ENCODE measurements around the gene NAA40.
A peak's percentile ranks its signal among the peaks of the same experiment; 100 is the strongest.
"Not testable (repeated sequence)": the region's sequence is repeated elsewhere in the genome, so short reads cannot be mapped to it uniquely, and the experiment has no call there.

NAA40 gene

DNA sequence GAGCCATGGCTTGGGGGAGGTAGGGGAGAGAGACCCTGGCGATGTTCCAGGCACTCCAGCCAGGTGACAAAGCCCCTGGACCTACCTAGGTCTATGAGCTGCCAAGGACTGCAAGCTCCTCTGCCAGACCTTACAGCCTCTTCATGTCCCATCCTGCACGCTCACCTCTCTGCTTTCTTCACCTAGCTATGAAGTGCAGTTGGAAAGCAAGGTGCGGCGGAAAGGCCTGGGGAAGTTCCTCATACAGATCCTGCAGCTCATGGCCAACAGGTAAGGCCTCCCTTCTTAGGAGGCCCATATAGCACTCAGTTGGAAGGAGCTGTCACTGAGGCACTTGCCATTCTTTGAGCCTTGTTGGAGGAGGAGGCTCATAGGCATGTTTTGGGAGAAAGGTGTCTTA, 13.8 kb downstream of the NAA40 start:
- CTCF ChIA-PET: interaction anchor here (0.8 to 1.5 kb wide), 3 partner anchors 37 to 119 kb away, joined by 3 to 6 read pairs (median 3); no protein-coding TSS in a partner anchor
- POLR2A ChIA-PET: interaction anchor here (0.6 to 1.2 kb wide), 2 partner anchors 35 to 100 kb away, joined by 3 read pairs; no protein-coding TSS in a partner anchor
- TF ChIP-seq ZNF792 (tag by site-specific recombination; IDR thresholded peaks at IDR 0.05) (no peak), ZNF416 (tag by site-specific recombination; IDR thresholded peaks at IDR 0.05) (no peak), ZNF548 (tag by site-specific recombination; IDR thresholded peaks at IDR 0.05) (no peak)
- TF ChIP-seq, protein P1, sequence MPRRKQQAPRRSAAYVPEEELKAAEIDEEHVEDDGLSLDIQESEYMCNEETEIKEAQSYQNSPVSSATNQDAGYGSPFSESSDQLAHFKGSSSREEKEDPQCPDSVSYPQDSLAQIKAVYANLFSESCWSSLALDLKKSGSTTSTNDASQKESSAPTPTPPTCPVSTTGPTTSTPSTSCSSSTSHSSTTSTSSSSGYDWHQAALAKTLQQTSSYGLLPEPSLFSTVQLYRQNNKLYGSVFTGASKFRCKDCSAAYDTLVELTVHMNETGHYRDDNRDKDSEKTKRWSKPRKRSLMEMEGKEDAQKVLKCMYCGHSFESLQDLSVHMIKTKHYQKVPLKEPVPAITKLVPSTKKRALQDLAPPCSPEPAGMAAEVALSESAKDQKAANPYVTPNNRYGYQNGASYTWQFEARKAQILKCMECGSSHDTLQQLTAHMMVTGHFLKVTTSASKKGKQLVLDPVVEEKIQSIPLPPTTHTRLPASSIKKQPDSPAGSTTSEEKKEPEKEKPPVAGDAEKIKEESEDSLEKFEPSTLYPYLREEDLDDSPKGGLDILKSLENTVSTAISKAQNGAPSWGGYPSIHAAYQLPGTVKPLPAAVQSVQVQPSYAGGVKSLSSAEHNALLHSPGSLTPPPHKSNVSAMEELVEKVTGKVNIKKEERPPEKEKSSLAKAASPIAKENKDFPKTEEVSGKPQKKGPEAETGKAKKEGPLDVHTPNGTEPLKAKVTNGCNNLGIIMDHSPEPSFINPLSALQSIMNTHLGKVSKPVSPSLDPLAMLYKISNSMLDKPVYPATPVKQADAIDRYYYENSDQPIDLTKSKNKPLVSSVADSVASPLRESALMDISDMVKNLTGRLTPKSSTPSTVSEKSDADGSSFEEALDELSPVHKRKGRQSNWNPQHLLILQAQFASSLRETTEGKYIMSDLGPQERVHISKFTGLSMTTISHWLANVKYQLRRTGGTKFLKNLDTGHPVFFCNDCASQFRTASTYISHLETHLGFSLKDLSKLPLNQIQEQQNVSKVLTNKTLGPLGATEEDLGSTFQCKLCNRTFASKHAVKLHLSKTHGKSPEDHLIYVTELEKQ (tag by site-specific recombination; IDR thresholded peaks at IDR 0.05; ENCODE audit: borderline replicate concordance): no peak
- TF ChIP-seq, protein P2, sequence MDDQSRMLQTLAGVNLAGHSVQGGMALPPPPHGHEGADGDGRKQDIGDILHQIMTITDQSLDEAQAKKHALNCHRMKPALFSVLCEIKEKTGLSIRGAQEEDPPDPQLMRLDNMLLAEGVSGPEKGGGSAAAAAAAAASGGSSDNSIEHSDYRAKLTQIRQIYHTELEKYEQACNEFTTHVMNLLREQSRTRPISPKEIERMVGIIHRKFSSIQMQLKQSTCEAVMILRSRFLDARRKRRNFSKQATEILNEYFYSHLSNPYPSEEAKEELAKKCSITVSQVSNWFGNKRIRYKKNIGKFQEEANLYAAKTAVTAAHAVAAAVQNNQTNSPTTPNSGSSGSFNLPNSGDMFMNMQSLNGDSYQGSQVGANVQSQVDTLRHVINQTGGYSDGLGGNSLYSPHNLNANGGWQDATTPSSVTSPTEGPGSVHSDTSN (CRISPR knock-in tag; IDR thresholded peaks at IDR 0.05): no peak
- H3K36me3 ChIP-seq (ENCODE audit: control insufficient read depth in 2 of 2, insufficient read depth in 1 of 2, low read length in 2 of 2): peaks cover 4 to 85% of the 10 kb centered on the region in 2 experiments; a peak in 2 of 3 replicates
- H3K9me3 ChIP-seq (ENCODE audit: control insufficient read depth, insufficient read depth, low read depth, low read length): no peaks in the 10 kb centered on the region
- H3K27ac ChIP-seq (ENCODE audit: extremely low read depth, low read depth, low read length): no peak overlapping the region
- H3K4me3 ChIP-seq (ENCODE audit: low read depth, low read length): no peak overlapping the region
- no peaks in the 10 kb centered on the region for H3K4me1 ChIP-seq (ENCODE audit: control insufficient read depth, insufficient read depth, low read length)

DNA sequence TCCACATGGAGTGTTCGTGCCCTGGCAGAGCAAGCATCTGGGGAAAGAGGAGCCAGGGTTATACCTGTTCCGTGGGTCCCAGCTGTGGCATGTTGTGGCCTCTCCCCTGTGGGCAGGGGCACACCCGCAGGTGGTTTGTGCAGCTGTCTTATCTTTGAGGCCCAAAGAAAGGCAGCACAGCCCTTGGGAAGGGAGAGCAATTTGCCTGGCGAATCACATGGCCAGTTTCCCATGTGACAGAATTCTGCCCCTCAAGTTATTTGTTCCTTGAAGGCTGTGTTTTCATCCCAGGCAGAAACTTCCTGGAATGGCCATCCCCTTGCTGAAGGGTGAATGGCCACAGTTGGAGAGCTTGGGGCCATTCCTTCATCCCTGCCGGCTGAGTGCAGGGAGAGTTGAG, 19.2 kb downstream of the NAA40 start:
- ChIA-PET CTCF (interaction anchor here (0.6 to 1.7 kb wide), 3 partner anchors 14 to 161 kb away, joined by 3 read pairs; no protein-coding TSS in a partner anchor), POLR2A (no interaction called here)
- H3K27ac ChIP-seq (ENCODE audit: extremely low read depth, low read depth, low read length): no peak overlapping the region
- no peak overlapping the region for H3K4me3 ChIP-seq (ENCODE audit: low read depth, low read length)
- no peaks in the 10 kb centered on the region for H3K4me1 ChIP-seq (ENCODE audit: control insufficient read depth, insufficient read depth, low read length)
- peaks cover 2 to 48% of the 10 kb centered on the region in 2 experiments; a peak in 2 of 3 replicates for H3K36me3 ChIP-seq (ENCODE audit: control insufficient read depth in 2 of 2, insufficient read depth in 1 of 2, low read length in 2 of 2)
- no peaks in the 10 kb centered on the region for H3K9me3 ChIP-seq (ENCODE audit: control insufficient read depth, insufficient read depth, low read depth, low read length)
- no peak for TF ChIP-seq ZNF48 (tag by site-specific recombination; IDR thresholded peaks at IDR 0.05)

DNA sequence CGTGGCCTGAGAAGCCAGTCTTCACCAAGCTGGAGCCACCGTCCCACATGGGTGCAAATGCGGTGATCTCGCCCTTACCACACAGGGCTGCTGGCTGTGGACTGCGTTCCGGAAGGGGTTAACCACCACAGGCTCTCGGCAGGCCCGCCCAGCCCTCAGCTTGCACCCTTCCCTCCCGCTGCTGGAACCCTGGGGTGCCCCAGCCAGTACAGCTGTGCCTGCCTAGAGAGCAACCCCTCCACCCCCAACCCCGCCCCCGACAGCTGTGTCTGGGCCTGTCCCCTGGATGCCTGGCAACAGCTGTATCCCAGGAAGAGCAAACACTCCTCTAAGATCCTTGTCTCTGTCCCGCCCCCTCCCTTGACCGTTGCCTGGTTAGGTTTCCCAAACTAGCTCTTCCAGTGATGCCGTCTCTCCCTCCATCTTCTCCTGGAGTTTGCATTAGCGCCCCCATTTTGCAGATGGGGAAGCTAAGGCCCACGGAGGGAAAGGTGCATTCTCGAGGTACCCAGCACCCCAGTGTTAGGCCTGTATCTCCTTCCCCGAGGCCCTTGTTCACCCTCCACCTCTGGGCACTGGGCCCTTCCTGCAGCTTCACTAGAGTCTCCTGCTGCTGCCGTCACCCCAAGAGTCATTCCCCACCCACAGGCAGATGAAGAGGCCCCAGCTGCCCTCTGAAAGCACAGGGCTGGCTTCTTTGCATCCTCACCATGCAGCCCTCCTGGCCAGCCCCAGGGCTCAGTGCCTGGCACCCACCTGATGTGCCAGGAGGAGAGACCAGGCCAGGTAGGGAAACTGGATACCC, 23.0 kb downstream of the NAA40 start:
- Histone ChIP-seq H3K27ac (ENCODE audit: extremely low read depth, low read depth, low read length) (no peak overlapping the region), H3K4me1 (ENCODE audit: control insufficient read depth, insufficient read depth, low read length) (no peaks in the 10 kb centered on the region), H3K9me3 (ENCODE audit: control insufficient read depth, insufficient read depth, low read depth, low read length) (no peaks in the 10 kb centered on the region), H3K4me3 (ENCODE audit: low read depth, low read length) (no peak overlapping the region), H3K36me3 (ENCODE audit: control insufficient read depth in 2 of 2, insufficient read depth in 1 of 2, low read length in 2 of 2) (peaks cover 0 to 12% of the 10 kb centered on the region in 2 experiments; a peak in 1 of 3 replicates)
- POLR2A ChIA-PET: interaction anchor here (0.6 to 3.3 kb wide), 5 partner anchors 10 to 224 kb away, joined by 4 to 11 read pairs (median 7); partner anchors contain the start of genes COX8A, MARK2 and STIP1
- CTCF ChIA-PET: interaction anchor here (0.6 to 1.1 kb wide), 3 partner anchors 27 to 191 kb away, joined by 3 to 5 read pairs (median 5); partner anchors contain the start of gene MARK2
- TF ChIP-seq ZNF341 (tag by site-specific recombination; IDR thresholded peaks at IDR 0.05; ENCODE audit: low read depth): peak; percentile 81
- TF ChIP-seq ZNF10 (tag by site-specific recombination; IDR thresholded peaks at IDR 0.05): no peak
- peak; percentile 53; the same call in 1 of the 2 replicates for TF ChIP-seq ZIC2 (tag by site-specific recombination; IDR thresholded peaks at IDR 0.05)

DNA sequence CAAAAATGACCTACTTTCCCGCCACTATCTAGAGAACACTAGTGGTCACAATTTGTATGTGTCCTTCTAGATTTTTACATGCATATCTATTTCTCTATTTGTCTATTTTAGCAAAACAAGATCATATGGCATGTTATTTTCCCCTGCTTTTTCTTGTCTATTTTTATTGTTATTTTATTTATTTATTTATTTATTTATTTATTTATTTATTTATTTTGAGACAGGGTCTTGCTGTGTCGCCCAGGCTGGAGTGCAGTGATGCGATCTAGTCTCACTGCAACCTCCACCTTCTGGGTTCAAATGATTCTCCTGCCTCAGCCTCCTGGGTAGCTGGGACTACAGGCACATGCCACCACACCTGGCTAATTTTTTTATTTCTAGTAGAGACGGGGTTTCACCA, 25.1 kb downstream of the NAA40 start:
- H3K9me3 ChIP-seq (ENCODE audit: control insufficient read depth, insufficient read depth, low read depth, low read length); POLR2A ChIA-PET; H3K27ac ChIP-seq (ENCODE audit: extremely low read depth, low read depth, low read length); H3K4me1 ChIP-seq (ENCODE audit: control insufficient read depth, insufficient read depth, low read length); H3K4me3 ChIP-seq (ENCODE audit: low read depth, low read length); H3K36me3 ChIP-seq (ENCODE audit: control insufficient read depth in 2 of 2, insufficient read depth in 1 of 2, low read length in 2 of 2): not testable (repeated sequence)
- CTCF ChIA-PET: interaction anchor here (0.6 to 1.0 kb wide), 3 partner anchors 26 to 88 kb away, joined by 3 to 10 read pairs (median 3); no protein-coding TSS in a partner anchor
- TF ChIP-seq ZNF121 (tag by site-specific recombination; IDR thresholded peaks at IDR 0.05): 0 out of 2 replicates have a peak, but pooled peaks have one; percentile 21
- TF ChIP-seq ZNF555 (tag by site-specific recombination; conservative IDR thresholded peaks at IDR 0.05): peak; percentile 72
- peak; percentile 76 for TF ChIP-seq ZNF510 (tag by site-specific recombination; IDR thresholded peaks at IDR 0.05; ENCODE audit: insufficient replicate concordance)
- peak; percentile 88 for TF ChIP-seq ZNF394 (tag by site-specific recombination; IDR thresholded peaks at IDR 0.05; ENCODE audit: borderline replicate concordance)
- TF ChIP-seq ZNF629 (tag by site-specific recombination; IDR thresholded peaks at IDR 0.05): 0 out of 2 replicates have a peak, but pooled peaks have one; percentile 22
- TF ChIP-seq, protein P3, sequence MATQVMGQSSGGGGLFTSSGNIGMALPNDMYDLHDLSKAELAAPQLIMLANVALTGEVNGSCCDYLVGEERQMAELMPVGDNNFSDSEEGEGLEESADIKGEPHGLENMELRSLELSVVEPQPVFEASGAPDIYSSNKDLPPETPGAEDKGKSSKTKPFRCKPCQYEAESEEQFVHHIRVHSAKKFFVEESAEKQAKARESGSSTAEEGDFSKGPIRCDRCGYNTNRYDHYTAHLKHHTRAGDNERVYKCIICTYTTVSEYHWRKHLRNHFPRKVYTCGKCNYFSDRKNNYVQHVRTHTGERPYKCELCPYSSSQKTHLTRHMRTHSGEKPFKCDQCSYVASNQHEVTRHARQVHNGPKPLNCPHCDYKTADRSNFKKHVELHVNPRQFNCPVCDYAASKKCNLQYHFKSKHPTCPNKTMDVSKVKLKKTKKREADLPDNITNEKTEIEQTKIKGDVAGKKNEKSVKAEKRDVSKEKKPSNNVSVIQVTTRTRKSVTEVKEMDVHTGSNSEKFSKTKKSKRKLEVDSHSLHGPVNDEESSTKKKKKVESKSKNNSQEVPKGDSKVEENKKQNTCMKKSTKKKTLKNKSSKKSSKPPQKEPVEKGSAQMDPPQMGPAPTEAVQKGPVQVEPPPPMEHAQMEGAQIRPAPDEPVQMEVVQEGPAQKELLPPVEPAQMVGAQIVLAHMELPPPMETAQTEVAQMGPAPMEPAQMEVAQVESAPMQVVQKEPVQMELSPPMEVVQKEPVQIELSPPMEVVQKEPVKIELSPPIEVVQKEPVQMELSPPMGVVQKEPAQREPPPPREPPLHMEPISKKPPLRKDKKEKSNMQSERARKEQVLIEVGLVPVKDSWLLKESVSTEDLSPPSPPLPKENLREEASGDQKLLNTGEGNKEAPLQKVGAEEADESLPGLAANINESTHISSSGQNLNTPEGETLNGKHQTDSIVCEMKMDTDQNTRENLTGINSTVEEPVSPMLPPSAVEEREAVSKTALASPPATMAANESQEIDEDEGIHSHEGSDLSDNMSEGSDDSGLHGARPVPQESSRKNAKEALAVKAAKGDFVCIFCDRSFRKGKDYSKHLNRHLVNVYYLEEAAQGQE (tag by site-specific recombination; IDR thresholded peaks at IDR 0.05): peak; percentile 58
- 0 out of 2 replicates have a peak, but pooled peaks have one; percentile 51 for TF ChIP-seq ZNF558 (tag by site-specific recombination; IDR thresholded peaks at IDR 0.05)
- TF ChIP-seq ZNF404 (tag by site-specific recombination; IDR thresholded peaks at IDR 0.05): peak; percentile 68; the same call in 1 of the 2 replicates
- 0 out of 2 replicates have a peak, but pooled peaks have one; percentile 31 for TF ChIP-seq ZNF223 (tag by site-specific recombination; IDR thresholded peaks at IDR 0.05)

All from HEK293 (cell line).